ENCODE measurements around the gene LGALS1.
A peak's percentile ranks its signal among the peaks of the same experiment; 100 is the strongest.
"Not testable (repeated sequence)": the region's sequence is repeated elsewhere in the genome, so short reads cannot be mapped to it uniquely, and the experiment has no call there.

The LGALS1 gene

GRCh38 chr22:37639070-37639760 lies 36.2 kb upstream of the LGALS1 start, which contains the start of gene SH3BP1:
TSS of gene SH3BP1 (plus strand) at chr22:37639669. CDS start at chr22:37639788, 119 bp downstream.
- no peak for DNase-seq (ENCODE audit: low read depth)

GRCh38 chr22:37639771-37640590 lies 35.5 kb upstream of the LGALS1 start:
- no peak for DNase-seq (ENCODE audit: low read depth)

- DNase-seq (ENCODE audit: low read depth) = no peak
These were observed 34.6 kb upstream of the LGALS1 start for GRCh38 chr22:37640591-37641560.

- no peak for DNase-seq (ENCODE audit: low read depth)
These were observed 33.9 kb upstream of the LGALS1 start for GRCh38 chr22:37641561-37641949.

- DNase-seq (ENCODE audit: low read depth) = no peak
These were observed 32.1 kb upstream of the LGALS1 start for GRCh38 chr22:37643225-37643847.

- DNase-seq (ENCODE audit: low read depth) = no peak
These were observed 28.1 kb upstream of the LGALS1 start for GRCh38 chr22:37647317-37647716.

DNA sequence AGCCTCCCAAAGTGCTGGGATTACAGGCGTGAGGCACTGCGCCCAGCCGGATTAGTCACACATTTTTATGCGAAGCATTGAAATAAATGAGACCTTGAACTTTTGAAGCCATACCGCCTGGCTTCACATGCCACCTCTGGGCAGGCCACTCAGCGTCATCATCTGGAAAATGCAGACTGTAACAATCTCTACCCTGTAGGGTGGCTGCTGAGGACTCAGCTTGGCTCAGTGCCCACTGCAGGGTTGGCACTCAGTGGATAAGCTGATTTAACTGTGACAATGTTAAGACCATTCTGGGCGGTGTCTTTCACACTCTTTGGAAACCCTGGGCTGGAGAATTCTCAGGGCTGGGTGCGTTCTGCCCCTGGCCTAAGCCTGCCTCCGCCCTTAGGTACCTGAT lies 27.5 kb upstream of the LGALS1 start:
- DNase-seq (ENCODE audit: low read depth) = no peak

DNA sequence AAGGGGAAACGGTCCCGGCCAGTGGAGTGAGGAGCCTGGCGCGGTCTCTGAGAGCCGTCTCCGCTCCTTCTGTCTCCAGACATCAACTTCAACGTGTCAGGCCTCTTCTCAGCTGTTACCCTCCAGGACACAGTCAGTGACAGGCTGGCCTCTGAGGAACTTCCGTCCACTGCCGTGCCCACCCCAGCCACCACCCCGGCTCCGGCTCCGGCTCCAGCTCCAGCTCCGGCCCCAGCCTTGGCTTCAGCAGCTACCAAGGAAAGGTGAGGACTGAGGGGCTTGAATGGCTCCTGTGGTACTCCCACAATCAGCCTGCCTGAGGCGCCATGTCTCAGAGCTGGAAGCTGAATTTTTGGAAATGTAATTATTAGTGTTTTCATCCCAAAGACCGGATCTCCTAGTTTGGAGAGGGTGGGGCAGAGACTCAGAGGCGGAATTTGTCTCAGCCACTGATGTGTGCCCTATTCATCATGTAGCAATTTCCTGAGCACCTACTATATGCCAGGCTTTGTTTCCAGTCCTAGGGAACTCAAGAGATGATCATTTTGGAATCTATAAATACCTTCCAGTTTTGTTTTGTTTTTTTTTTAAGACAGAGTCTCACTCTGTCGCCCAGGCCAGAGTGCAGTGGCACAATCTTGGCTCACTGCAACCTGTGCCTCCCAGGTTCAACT lies 24.8 kb upstream of the LGALS1 start:
- no peak for DNase-seq (ENCODE audit: low read depth)

GRCh38 chr22:37654563-37655251 lies 20.7 kb upstream of the LGALS1 start:
- DNase-seq (ENCODE audit: low read depth) = no peak

DNA sequence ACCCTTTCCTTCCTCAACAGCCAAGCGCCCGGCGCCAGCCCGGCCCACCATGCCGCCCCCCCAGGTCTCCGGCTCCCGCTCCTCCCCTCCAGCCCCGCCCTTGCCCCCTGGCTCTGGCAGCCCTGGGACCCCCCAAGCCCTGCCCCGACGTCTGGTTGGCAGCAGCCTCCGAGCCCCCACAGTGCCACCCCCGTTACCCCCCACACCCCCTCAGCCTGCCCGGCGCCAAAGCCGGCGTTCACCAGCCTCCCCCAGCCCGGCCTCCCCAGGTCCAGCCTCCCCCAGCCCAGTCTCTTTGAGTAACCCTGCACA lies 20.2 kb upstream of the LGALS1 start:
- DNase-seq (ENCODE audit: low read depth) = no peak

DNA sequence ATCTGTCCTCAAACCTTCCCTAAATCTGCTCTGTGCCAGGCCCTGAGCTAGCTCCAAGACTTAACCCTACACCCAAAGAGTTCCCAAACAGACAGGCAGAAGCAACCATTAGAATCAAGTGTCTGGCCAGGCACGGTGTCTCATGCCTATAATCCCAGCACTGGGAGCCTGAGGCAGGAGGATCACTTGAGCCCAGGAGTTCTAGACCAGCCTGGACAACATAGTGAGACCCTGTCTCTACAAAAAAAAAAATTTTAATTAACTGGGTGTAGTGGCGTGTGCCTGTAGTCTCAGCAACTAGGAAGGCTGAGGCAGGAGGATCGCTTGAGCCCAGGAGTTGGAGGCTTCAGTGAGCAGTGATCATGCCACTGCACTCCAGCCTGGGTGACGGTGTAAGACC lies 18.9 kb upstream of the LGALS1 start:
- DNase-seq (ENCODE audit: low read depth) = not testable (repeated sequence)

GRCh38 chr22:37657590-37658132 lies 17.8 kb upstream of the LGALS1 start:
- DNase-seq (ENCODE audit: low read depth) = no peak

GRCh38 chr22:37658133-37659065 lies 17.0 kb upstream of the LGALS1 start, which contains the start of gene PDXP:
TSS of gene PDXP (plus strand) at chr22:37658723. CDS start at chr22:37658783, 60 bp downstream.
- peak; percentile 99 for DNase-seq (ENCODE audit: low read depth)

DNA sequence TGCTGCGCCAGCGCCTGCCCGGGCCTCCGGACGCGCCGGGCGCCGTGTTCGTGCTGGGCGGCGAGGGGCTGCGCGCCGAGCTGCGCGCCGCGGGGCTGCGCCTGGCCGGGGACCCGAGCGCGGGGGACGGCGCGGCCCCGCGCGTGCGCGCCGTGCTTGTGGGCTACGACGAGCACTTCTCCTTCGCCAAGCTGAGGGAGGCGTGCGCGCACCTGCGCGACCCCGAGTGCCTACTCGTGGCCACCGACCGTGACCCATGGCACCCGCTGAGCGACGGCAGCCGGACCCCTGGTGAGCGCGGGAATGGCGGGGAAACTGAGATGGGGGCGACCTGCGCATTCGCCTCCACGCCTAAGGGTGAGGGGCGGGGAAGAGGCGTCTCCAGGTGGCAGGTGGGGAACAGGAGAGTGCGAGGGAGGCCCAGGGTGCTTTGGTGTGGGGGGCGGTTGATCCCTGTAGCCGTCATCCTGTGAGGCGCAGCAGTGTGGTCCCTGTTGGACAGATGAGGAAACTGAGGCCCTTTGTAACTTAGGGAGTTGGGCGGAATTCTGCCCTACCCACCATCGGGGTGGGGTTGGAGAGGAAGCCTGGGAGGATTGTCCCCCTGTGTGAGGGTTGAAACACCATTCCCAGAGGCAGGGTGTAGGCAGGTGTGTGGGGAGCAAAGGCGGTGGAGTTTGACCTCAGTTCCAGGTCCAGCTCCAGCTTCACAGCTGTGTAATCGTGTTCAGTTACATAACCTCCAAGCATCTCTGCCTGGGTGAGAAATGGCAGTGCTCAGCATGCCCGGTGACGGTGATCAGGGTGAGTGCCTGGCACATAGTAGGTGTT lies 16.2 kb upstream of the LGALS1 start:
- no peak for DNase-seq (ENCODE audit: low read depth)

- DNase-seq (ENCODE audit: low read depth) = no peak
These were observed 15.3 kb upstream of the LGALS1 start for GRCh38 chr22:37659897-37660708.

DNA sequence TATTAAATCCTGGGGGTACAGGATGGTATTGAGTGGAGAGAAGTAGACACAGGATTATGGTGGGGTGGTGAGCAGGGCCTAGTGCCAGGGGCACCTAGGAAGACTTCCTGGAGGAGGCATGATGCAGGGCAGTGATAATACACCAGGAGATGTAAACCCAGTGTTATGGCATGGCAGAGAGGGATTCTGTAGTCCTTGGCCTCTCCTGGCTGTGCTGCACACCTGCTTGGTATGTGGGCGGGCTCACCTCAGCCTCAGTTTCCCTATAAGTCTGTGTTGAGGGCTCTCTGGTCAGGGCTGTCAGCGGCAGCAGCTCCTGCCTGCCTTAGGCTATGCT lies 14.8 kb upstream of the LGALS1 start:
- DNase-seq (ENCODE audit: low read depth) = no peak

- DNase-seq (ENCODE audit: low read depth) = no peak
These were observed 14.1 kb upstream of the LGALS1 start for GRCh38 chr22:37661160-37661924.
